Thyroid gland (tissue), 4 donors: ENCODE results near the gene ACBD3. TPM values are rescaled to one million over a fixed set of nuclear protein-coding genes. Genes with fewer than 3 reads are reported as not detected.

Experiments used
- DNase-seq, 2 donors: peaks; one replicate each; pipeline ENCODE4 v3.0.0-alpha.2; 2019
- H3K27ac ChIP-seq, 3 donors: fragments of 200-600 bp; sonication (generic); 1 replicate in 2 of 3; 2 replicates in 1 of 3; pipeline ENCODE4 v1.5.1; 2016 to 2019; ENCODE audit warnings: mild to moderate bottlenecking in 1 of 3, moderate library complexity in 1 of 3
- H3K27me3 ChIP-seq: fragments of 200-600 bp; sonication (generic); one replicate; pipeline ENCODE4 v1.5.1; 2019
- H3K36me3 ChIP-seq, 2 donors: fragments of 200-600 bp; sonication (generic); one replicate each; pipeline ENCODE4 v1.5.1; 2016 to 2019
- H3K4me1 ChIP-seq, 2 donors: fragments of 200-600 bp; sonication (generic); one replicate each; pipeline ENCODE4 v1.5.1; 2017 to 2019
- H3K4me3 ChIP-seq, 3 donors: fragments of 200-600 bp; sonication (generic); replicated peaks in 1 of 3; 1 replicate in 2 of 3; 2 replicates in 1 of 3; pipeline ENCODE4 v1.5.1; 2016; ENCODE audit warnings: mild to moderate bottlenecking in 1 of 3
- H3K9me3 ChIP-seq: fragments of 200-600 bp; sonication (generic); one replicate; pipeline ENCODE4 v1.5.1; 2017
- CTCF ChIP-seq, 6 experiments: fragments of 200-600 bp in 3 of 6; fragments of 450-650 bp in 3 of 6; sonication (generic) in 3 of 6; IDR thresholded peaks; one replicate each; pipeline ENCODE4 v1.5.1; 2016 to 2019; ENCODE audit warnings: antibody characterized with exemption in 6 of 6, mild to moderate bottlenecking in 2 of 6, inconsistent platforms in 1 of 6, moderate library complexity in 1 of 6
- POLR2A ChIP-seq, 2 donors: fragments of 450-650 bp; IDR thresholded peaks; one replicate each; pipeline ENCODE4 v1.6.1; 2017; ENCODE audit warnings: antibody characterized with exemption in 2 of 2, mild to moderate bottlenecking in 2 of 2, moderate library complexity in 1 of 2
- WGBS, 2 donors: methylation state at CpG; one replicate each; pipeline ENCODE4 v1.1.5; 2017; 5-methylcytosine and 5-hydroxymethylcytosine counted together
- intact Hi-C: fragments of 100-400 bp; cut with DNase I; formaldehyde crosslinking; loops from one replicate; pipeline ENCODE4 v1.15.1; 2023
- total RNA-seq, 4 donors: library from RNA; depleted of rRNA; stranded (reverse); fragments of >200 nt; gene quantifications; one replicate each; pipeline ENCODE4 v1.2.3, GENCODE V29; 2016

The ACBD3 gene
- total RNA-seq, 4 donors from 2014 or later = 56.4 to 74.2 (median 66.0) TPM

- peaks cover 14 to 25% of the 10 kb centered on the region in 2 donors for H3K4me1 ChIP-seq
- no peak for TF ChIP-seq CTCF (IDR thresholded peaks at IDR 0.05)
- TF ChIP-seq POLR2A (IDR thresholded peaks at IDR 0.05) = no peak
- 66 to 70% methylated on average over 3 of the region's 3 CpGs for WGBS, 2 donors
- no peaks in the 10 kb centered on the region for H3K27me3 ChIP-seq
- no peaks in the 10 kb centered on the region for H3K36me3 ChIP-seq
- no peaks in the 10 kb centered on the region for H3K9me3 ChIP-seq
- H3K27ac ChIP-seq = no peak overlapping the region
- no peak for DNase-seq
- intact Hi-C loops = no loop called here
- H3K4me3 ChIP-seq = no peak overlapping the region
Observed at GRCh38 chr1:226107471-226108460, 78.8 kb downstream of the ACBD3 start.

GRCh38 chr1:226104671-226105121 is 81.8 kb downstream of the ACBD3 start:
- Histone ChIP-seq H3K27ac (no peak overlapping the region), H3K4me3 (no peak overlapping the region), H3K4me1 (peaks cover 6 to 10% of the 10 kb centered on the region in 2 donors), H3K27me3 (no peaks in the 10 kb centered on the region), H3K36me3 (no peaks in the 10 kb centered on the region), H3K9me3 (no peaks in the 10 kb centered on the region)
- WGBS, 2 donors = 72 to 81% methylated on average over 8 of the region's 8 CpGs
- intact Hi-C loops = no loop called here
- no peak for DNase-seq
- TF ChIP-seq CTCF (IDR thresholded peaks at IDR 0.05) (no peak), POLR2A (IDR thresholded peaks at IDR 0.05) (no peak)

- Histone ChIP-seq H3K27me3 (no peaks in the 10 kb centered on the region), H3K27ac (no peak overlapping the region), H3K4me3 (peak overlapping the region in 2 of 3 donors; percentile 15 to 28), H3K36me3 (no peaks in the 10 kb centered on the region), H3K4me1 (no peaks in the 10 kb centered on the region), H3K9me3 (no peaks in the 10 kb centered on the region)
- intact Hi-C loops = no loop called here
- TF ChIP-seq POLR2A (IDR thresholded peaks at IDR 0.05) = no peak
- no peak for TF ChIP-seq CTCF (IDR thresholded peaks at IDR 0.05)
- 17 to 19% methylated on average over 32 of the region's 32 CpGs for WGBS, 2 donors
- peak; percentile 46 to 54 for DNase-seq
Observed at GRCh38 chr1:226100436-226101391, 85.8 kb downstream of the ACBD3 start.

- no peak for DNase-seq
- Histone ChIP-seq H3K9me3 (no peaks in the 10 kb centered on the region), H3K27me3 (no peaks in the 10 kb centered on the region), H3K27ac (no peak overlapping the region), H3K4me1 (no peaks in the 10 kb centered on the region), H3K36me3 (no peaks in the 10 kb centered on the region), H3K4me3 (no peak overlapping the region)
- no peak for TF ChIP-seq POLR2A (IDR thresholded peaks at IDR 0.05)
- no peak for TF ChIP-seq CTCF (IDR thresholded peaks at IDR 0.05)
- intact Hi-C loops = no loop called here
- WGBS, 2 donors = 89 to 97% methylated on average over 3 of the region's 3 CpGs
Observed at GRCh38 chr1:226098870-226099835, 87.4 kb downstream of the ACBD3 start.
